GM19455 (cell line): ENCODE results near the gene HDLBP.
"Not testable (repeated sequence)": the region's sequence is repeated elsewhere in the genome, so short reads cannot be mapped to it uniquely, and the experiment has no call there.

ENCODE experiments used
- ATAC-seq: cut with Tn5 transposase; IDR thresholded peaks from one replicate; pipeline ENCODE4 v1.9.1; 2021; ENCODE audit not compliant: unreplicated experiment

Gene HDLBP

GRCh38 chr2:241198381-241199279 is 116.8 kb downstream of the HDLBP start:
- ATAC-seq, result no peak

- no peak for ATAC-seq
Observed at GRCh38 chr2:241197947-241198346, 117.5 kb downstream of the HDLBP start.

GRCh38 chr2:241197246-241197645 is 118.2 kb downstream of the HDLBP start:
- not testable (repeated sequence) for ATAC-seq

- ATAC-seq, result no peak
Observed at GRCh38 chr2:241195506-241196130, 119.9 kb downstream of the HDLBP start.

- ATAC-seq, result no peak
Observed at GRCh38 chr2:241194811-241195210, 120.7 kb downstream of the HDLBP start.

- no peak for ATAC-seq
Observed at GRCh38 chr2:241193271-241193670, 122.2 kb downstream of the HDLBP start.

GRCh38 chr2:241191081-241191480 is 124.4 kb downstream of the HDLBP start:
- no peak for ATAC-seq

- no peak for ATAC-seq
Observed at GRCh38 chr2:241190291-241190981, 125.0 kb downstream of the HDLBP start.

- ATAC-seq, result no peak
Observed at GRCh38 chr2:241189856-241190201, 125.6 kb downstream of the HDLBP start.

- ATAC-seq, result no peak
Observed at GRCh38 chr2:241189093-241189855, 126.2 kb downstream of the HDLBP start.

- no peak for ATAC-seq
Observed at GRCh38 chr2:241188361-241189092, 126.9 kb downstream of the HDLBP start, which contains the start of gene ANO7. ANO7 (plus strand) TSS chr2:241188677; CDS start chr2:241190064, 1,387 bp downstream.

- ATAC-seq, result no peak
Observed at GRCh38 chr2:241187918-241188234, 127.6 kb downstream of the HDLBP start.

- no peak for ATAC-seq
Observed at GRCh38 chr2:241187101-241187917, 128.2 kb downstream of the HDLBP start.

- no peak for ATAC-seq
Observed at GRCh38 chr2:241185961-241186360, 129.5 kb downstream of the HDLBP start.

GRCh38 chr2:241184901-241185300 is 130.6 kb downstream of the HDLBP start:
- ATAC-seq, result no peak

GRCh38 chr2:241183221-241183620 is 132.3 kb downstream of the HDLBP start:
- ATAC-seq, result no peak

- ATAC-seq, result no peak
Observed at GRCh38 chr2:241182531-241183133, 132.8 kb downstream of the HDLBP start.

- no peak for ATAC-seq
Observed at GRCh38 chr2:241182126-241182525, 133.3 kb downstream of the HDLBP start.

- ATAC-seq, result no peak
Observed at GRCh38 chr2:241180495-241180894, 135.0 kb downstream of the HDLBP start.
